SK-N-SH (cell line): ENCODE results near the gene BBOX1. TPM values are rescaled to one million over a fixed set of nuclear protein-coding genes. Genes with fewer than 3 reads are reported as not detected.

Experiments used
- CTCF ChIA-PET: fragments of 300-600, 350-600 bp; formaldehyde crosslinking; extraction: SDS; loops from one replicate; lab custom pipeline; 2021; lab: Yijun Ruan, JAX
- POLR2A ChIA-PET: fragments of 350-600 bp; sonication (Branson Sonifier 250); formaldehyde crosslinking; extraction: SDS; loops from one replicate; lab custom pipeline; 2020; ENCODE audit warnings: antibody characterized with exemption, inconsistent platforms; lab: Yijun Ruan, JAX
- DNase-seq: peaks from one replicate; pipeline ENCODE4 v3.0.0; 2012
- H2AFZ ChIP-seq: fragments of 200-600 bp; sonication (generic); 2 replicates; pipeline ENCODE4 v1.8.1; 2016; ENCODE audit warnings: antibody characterized with exemption, mild to moderate bottlenecking, low read depth
- H3F3A ChIP-seq: fragments of 200-600 bp; sonication (generic); replicated peaks from 2 replicates; pipeline ENCODE3; 2016; ENCODE audit warnings: antibody characterized with exemption, mild to moderate bottlenecking; ENCODE audit not compliant: insufficient read depth
- H3K27ac ChIP-seq, 2 experiments: fragments of 200-500 bp in 1 of 2; fragments of 200-600 bp in 1 of 2; sonication (Bioruptor generic) in 1 of 2; sonication (generic), shearing (Covaris generic) in 1 of 2; 2 replicates each; pipeline versions ENCODE4 v1.5.1 to v1.6.1; 2014 to 2016; ENCODE audit warnings: low read depth in 2 of 2, inconsistent platforms in 1 of 2, low read length in 1 of 2, mild to moderate bottlenecking in 1 of 2, mixed read lengths in 1 of 2
- H3K27me3 ChIP-seq: fragments of 200-600 bp; sonication (generic), shearing (Covaris generic); 2 replicates; pipeline ENCODE4 v1.6.1; 2016; ENCODE audit warnings: mixed run types; ENCODE audit not compliant: insufficient read depth
- H3K36me3 ChIP-seq, 2 experiments: fragments of 200-500 bp in 1 of 2; fragments of 200-600 bp in 1 of 2; sonication (Bioruptor generic) in 1 of 2; sonication (generic) in 1 of 2; replicated peaks in 1 of 2; 2 replicates each; pipeline versions ENCODE3 to v1.5.1; 2014 to 2016; ENCODE audit warnings: low read length in 1 of 2, mild to moderate bottlenecking in 1 of 2; ENCODE audit not compliant: insufficient read depth in 2 of 2, control insufficient read depth in 1 of 2
- H3K4me1 ChIP-seq, 2 experiments: fragments of 200-500 bp in 1 of 2; fragments of 200-600 bp in 1 of 2; sonication (Bioruptor generic) in 1 of 2; sonication (generic), shearing (Covaris generic) in 1 of 2; 2 replicates each; pipeline versions ENCODE4 v1.5.1 to v1.6.1; 2014 to 2016; ENCODE audit warnings: low read depth in 1 of 2, low read length in 1 of 2, mixed run types in 1 of 2; ENCODE audit not compliant: insufficient read depth in 2 of 2, control insufficient read depth in 1 of 2
- H3K4me2 ChIP-seq: fragments of 200-600 bp; sonication (generic), shearing (Covaris generic); 2 replicates; pipeline ENCODE4 v1.6.1; 2017; ENCODE audit warnings: mixed run types
- H3K4me3 ChIP-seq, 2 experiments: fragments of 200-500 bp in 1 of 2; fragments of 200-600 bp in 1 of 2; sonication (Bioruptor generic) in 1 of 2; sonication (generic), shearing (Covaris generic) in 1 of 2; 2 replicates each; pipeline versions ENCODE4 v1.5.1 to v1.8.1; 2014 to 2016; ENCODE audit warnings: low read depth in 2 of 2, inconsistent platforms in 1 of 2, low read length in 1 of 2, mild to moderate bottlenecking in 1 of 2, mixed read lengths in 1 of 2, moderate library complexity in 1 of 2
- H3K79me2 ChIP-seq: fragments of 200-600 bp; sonication (generic); 2 replicates; pipeline ENCODE4 v1.8.1; 2017; ENCODE audit warnings: mild to moderate bottlenecking; ENCODE audit not compliant: insufficient read depth
- H3K9ac ChIP-seq: fragments of 200-600 bp; sonication (generic); 2 replicates; pipeline ENCODE4 v1.6.1; 2017; ENCODE audit warnings: mixed run types
- H3K9me2 ChIP-seq: fragments of 200-600 bp; sonication (generic); 2 replicates; pipeline ENCODE4 v1.6.1; 2017; ENCODE audit warnings: mixed run types
- H3K9me3 ChIP-seq: fragments of 200-600 bp; sonication (generic); 2 replicates; pipeline ENCODE4 v1.6.1; 2017; ENCODE audit warnings: mixed run types, mild to moderate bottlenecking, moderate library complexity
- H4K20me1 ChIP-seq: fragments of 200-600 bp; sonication (generic); 2 replicates; pipeline ENCODE4 v1.6.1; 2017; ENCODE audit warnings: mild to moderate bottlenecking, mixed run types; ENCODE audit not compliant: insufficient read depth
- CHD2 ChIP-seq: fragments of 150-350 bp; IDR thresholded peaks from 2 replicates; pipeline ENCODE4 v1.6.1; 2018; ENCODE audit warnings: low read length; ENCODE audit not compliant: partially characterized antibody
- ELF1 ChIP-seq: IDR thresholded peaks from 2 replicates; pipeline ENCODE4 v1.4.0; 2012
- EP300 ChIP-seq, 2 experiments: IDR thresholded peaks; 2 replicates each; pipeline versions ENCODE4 v1.4.0 to v1.6.1; 2012; ENCODE audit warnings: borderline replicate concordance in 1 of 2, low read depth in 1 of 2, low read length in 1 of 2
- FOSL2 ChIP-seq: IDR thresholded peaks from 2 replicates; pipeline ENCODE4 v1.4.0; 2012; ENCODE audit warnings: low read depth, mild to moderate bottlenecking, moderate library complexity, borderline replicate concordance
- GATA2 ChIP-seq: sonication (generic); formaldehyde crosslinking; IDR thresholded peaks from 2 replicates; pipeline ENCODE4 v1.5.0; 2020; ENCODE audit warnings: mild to moderate bottlenecking, missing genetic modification reagents
- JUND ChIP-seq: IDR thresholded peaks from 2 replicates; pipeline ENCODE4 v1.4.0; 2012
- MXI1 ChIP-seq: IDR thresholded peaks from 2 replicates; pipeline ENCODE4 v1.6.1; 2012; ENCODE audit warnings: mild to moderate bottlenecking, low read depth, low read length, improper control_type of control experiment
- PBX3 ChIP-seq: IDR thresholded peaks from 2 replicates; pipeline ENCODE4; 2012
- POLR2AphosphoS5 ChIP-seq: IDR thresholded peaks from 2 replicates; pipeline ENCODE4 v1.6.1; 2012; ENCODE audit warnings: low read depth, low read length
- RAD21 ChIP-seq: IDR thresholded peaks from 2 replicates; pipeline ENCODE4 v1.6.1; 2012; ENCODE audit warnings: mild to moderate bottlenecking, low read length
- RFX5 ChIP-seq: IDR thresholded peaks from 2 replicates; pipeline ENCODE4 v1.6.1; 2012; ENCODE audit warnings: mild to moderate bottlenecking, improper control_type of control experiment, low read length
- TAF1 ChIP-seq: IDR thresholded peaks from 2 replicates; pipeline ENCODE4 v1.6.1; 2012; ENCODE audit warnings: low read depth, mild to moderate bottlenecking, low read length, moderate library complexity, borderline replicate concordance
- TEAD4 ChIP-seq: IDR thresholded peaks from 2 replicates; pipeline ENCODE4 v1.4.0; 2012; ENCODE audit warnings: mild to moderate bottlenecking, borderline replicate concordance; ENCODE audit not compliant: insufficient read depth
- YY1 ChIP-seq: IDR thresholded peaks from 2 replicates; pipeline ENCODE4 v1.4.0; 2012; ENCODE audit warnings: low read depth, mild to moderate bottlenecking
- WGBS: methylation state at CpG from one replicate; pipeline ENCODE4 v1.1.6; 2017; ENCODE audit warnings: low lambda C conversion rate; 5-methylcytosine and 5-hydroxymethylcytosine counted together
- polyA plus RNA-seq, 3 experiments: library from polyadenylated mRNA; depleted of rRNA; stranded (reverse); fragments of >200 nt; gene quantifications; 2 replicates each; pipeline ENCODE4 v1.2.3, GENCODE V29; 2012
- TF ChIP-seq, protein P1 (sequence below): IDR thresholded peaks from 2 replicates; pipeline ENCODE4 v1.4.0; 2012; ENCODE audit warnings: low read depth, borderline replicate concordance
- TF ChIP-seq, protein P2 (sequence below): IDR thresholded peaks from 2 replicates; pipeline ENCODE4 v1.4.0; 2012; ENCODE audit warnings: low read depth, borderline replicate concordance

BBOX1 gene
- polyA plus RNA-seq, 1 of the 3 experiments (the other 2 are of a cell fraction), result 0.02 TPM

DNA sequence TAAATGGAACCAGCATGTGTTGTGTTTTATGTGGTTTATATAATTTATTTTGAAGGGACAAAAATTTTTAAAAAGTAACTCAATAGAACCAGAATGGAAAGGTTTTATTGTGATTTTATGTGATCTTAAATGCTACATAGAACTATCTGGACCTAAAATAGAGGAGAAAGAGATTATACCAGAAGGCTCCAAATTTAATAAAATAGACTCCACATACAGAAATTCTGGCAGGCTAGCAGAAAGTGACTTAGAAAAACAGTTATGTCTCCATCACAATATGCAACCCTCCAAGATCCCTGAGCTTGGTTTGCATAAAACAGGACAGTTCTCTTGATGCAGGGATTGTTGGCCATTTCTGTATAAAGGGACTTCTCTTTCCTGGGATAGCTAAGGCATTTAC is 107.9 kb downstream of the BBOX1 start:
- H3K9me3 ChIP-seq, result no peaks in the 10 kb centered on the region
- no peaks in the 10 kb centered on the region for H3K36me3 ChIP-seq
- no peaks in the 10 kb centered on the region for H3K9me2 ChIP-seq
- no peaks in the 10 kb centered on the region for H3K27me3 ChIP-seq
- H3K4me3 ChIP-seq, result no peak overlapping the region
- no peak overlapping the region for H3K27ac ChIP-seq
- no peaks in the 10 kb centered on the region for H3K79me2 ChIP-seq
- CTCF ChIA-PET, result interaction anchor here (3.5 kb wide), 1 partner anchor 10 kb away, joined by 19 read pairs; no protein-coding TSS in a partner anchor
- no peaks in the 10 kb centered on the region; a peak in 1 of 4 replicates for H3K4me1 ChIP-seq
- TF ChIP-seq MXI1 (no peak), EP300 (IDR thresholded peaks at IDR 0.05; ENCODE audit: borderline replicate concordance in 1 of 2, low read depth in 1 of 2, low read length in 1 of 2) (no peak), RFX5 (no peak), PBX3 (no peak), CHD2 (no peak), FOSL2 (no peak), GATA2 (CRISPR knock-in tag) (no peak)
- TF ChIP-seq, all 33 proteins: peak for 0
- Histone ChIP-seq H3F3A (no peaks in the 10 kb centered on the region), H2AFZ (no peak overlapping the region), H3K4me2 (no peak overlapping the region), H3K9ac (no peak overlapping the region), H4K20me1 (no peaks in the 10 kb centered on the region)
- POLR2A ChIA-PET, result no interaction called here
- no peak for DNase-seq

GRCh38 chr11:27150098-27150497 is 109.5 kb downstream of the BBOX1 start:
- DNase-seq, result no peak

DNA sequence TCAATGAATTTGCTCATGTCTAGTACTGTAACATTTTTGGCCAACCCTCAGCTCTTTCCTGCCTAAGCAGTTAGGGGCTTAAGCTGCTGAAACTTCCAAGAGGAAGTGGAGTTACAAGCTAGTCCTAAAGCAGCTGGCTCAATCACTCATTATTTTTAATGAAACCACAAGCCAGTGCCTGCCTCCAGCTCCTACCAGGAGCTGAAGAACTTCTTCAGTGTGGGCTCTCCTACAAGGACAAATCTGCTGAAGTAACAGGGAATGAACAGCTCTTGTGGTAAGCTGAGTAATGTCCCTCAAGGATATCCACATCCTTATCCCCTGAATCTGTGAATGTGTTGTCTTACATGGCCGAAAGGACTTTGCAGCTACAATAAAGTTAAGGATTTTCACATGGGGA is 112.5 kb downstream of the BBOX1 start:
- Histone ChIP-seq H2AFZ (no peak overlapping the region), H3K9me2 (no peaks in the 10 kb centered on the region), H3K4me2 (no peak overlapping the region), H3K27ac (no peak overlapping the region), H3K79me2 (no peaks in the 10 kb centered on the region), H3K9ac (no peak overlapping the region), H3K27me3 (no peaks in the 10 kb centered on the region), H3F3A (no peaks in the 10 kb centered on the region), H3K4me3 (no peak overlapping the region), H4K20me1 (no peaks in the 10 kb centered on the region), H3K36me3 (no peaks in the 10 kb centered on the region), H3K4me1 (no peaks in the 10 kb centered on the region; a peak in 1 of 4 replicates), H3K9me3 (no peaks in the 10 kb centered on the region)
- TF ChIP-seq, protein P1, sequence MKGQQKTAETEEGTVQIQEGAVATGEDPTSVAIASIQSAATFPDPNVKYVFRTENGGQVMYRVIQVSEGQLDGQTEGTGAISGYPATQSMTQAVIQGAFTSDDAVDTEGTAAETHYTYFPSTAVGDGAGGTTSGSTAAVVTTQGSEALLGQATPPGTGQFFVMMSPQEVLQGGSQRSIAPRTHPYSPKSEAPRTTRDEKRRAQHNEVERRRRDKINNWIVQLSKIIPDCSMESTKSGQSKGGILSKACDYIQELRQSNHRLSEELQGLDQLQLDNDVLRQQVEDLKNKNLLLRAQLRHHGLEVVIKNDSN, result no peak
- TF ChIP-seq ELF1 (no peak), POLR2AphosphoS5 (no peak)
- TF ChIP-seq, protein P2, sequence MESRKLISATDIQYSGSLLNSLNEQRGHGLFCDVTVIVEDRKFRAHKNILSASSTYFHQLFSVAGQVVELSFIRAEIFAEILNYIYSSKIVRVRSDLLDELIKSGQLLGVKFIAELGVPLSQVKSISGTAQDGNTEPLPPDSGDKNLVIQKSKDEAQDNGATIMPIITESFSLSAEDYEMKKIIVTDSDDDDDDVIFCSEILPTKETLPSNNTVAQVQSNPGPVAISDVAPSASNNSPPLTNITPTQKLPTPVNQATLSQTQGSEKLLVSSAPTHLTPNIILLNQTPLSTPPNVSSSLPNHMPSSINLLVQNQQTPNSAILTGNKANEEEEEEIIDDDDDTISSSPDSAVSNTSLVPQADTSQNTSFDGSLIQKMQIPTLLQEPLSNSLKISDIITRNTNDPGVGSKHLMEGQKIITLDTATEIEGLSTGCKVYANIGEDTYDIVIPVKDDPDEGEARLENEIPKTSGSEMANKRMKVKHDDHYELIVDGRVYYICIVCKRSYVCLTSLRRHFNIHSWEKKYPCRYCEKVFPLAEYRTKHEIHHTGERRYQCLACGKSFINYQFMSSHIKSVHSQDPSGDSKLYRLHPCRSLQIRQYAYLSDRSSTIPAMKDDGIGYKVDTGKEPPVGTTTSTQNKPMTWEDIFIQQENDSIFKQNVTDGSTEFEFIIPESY, result no peak
- no peak for DNase-seq
- WGBS, result 79% methylated on average over 1 of the region's 1 CpG
- ChIA-PET CTCF (interaction anchor here (1.4 to 2.1 kb wide), 3 partner anchors 332 to 474 kb away, joined by 3 to 7 read pairs (median 7); no protein-coding TSS in a partner anchor), POLR2A (no interaction called here)

More at GRCh38 chr11:27150098-27150497, 109.5 kb downstream of the BBOX1 start:
- H3K27ac ChIP-seq, result no peak overlapping the region
- H3K9ac ChIP-seq, result no peak overlapping the region
- H3K4me1 ChIP-seq, result no peaks in the 10 kb centered on the region; a peak in 1 of 4 replicates
- H3K4me3 ChIP-seq, result no peak overlapping the region
- H3K9me3 ChIP-seq, result no peaks in the 10 kb centered on the region
- no peaks in the 10 kb centered on the region for H3K79me2 ChIP-seq
- H2AFZ ChIP-seq, result no peak overlapping the region
- no peaks in the 10 kb centered on the region for H4K20me1 ChIP-seq
- H3K27me3 ChIP-seq, result no peaks in the 10 kb centered on the region
- WGBS, result 75% methylated on average over 2 of the region's 2 CpGs
- H3F3A ChIP-seq, result no peaks in the 10 kb centered on the region
- H3K36me3 ChIP-seq, result no peaks in the 10 kb centered on the region
- no peak overlapping the region for H3K4me2 ChIP-seq
- H3K9me2 ChIP-seq, result no peaks in the 10 kb centered on the region
- ChIA-PET POLR2A (no interaction called here), CTCF (interaction anchor here (3.5 kb wide), 1 partner anchor 8 kb away, joined by 19 read pairs; no protein-coding TSS in a partner anchor)
- no peak for TF ChIP-seq YY1
- no peak for TF ChIP-seq POLR2AphosphoS5
- TF ChIP-seq TEAD4, result no peak
- TF ChIP-seq JUND, result no peak
- no peak for TF ChIP-seq RAD21
- no peak for TF ChIP-seq TAF1
